NCI-H748 (cell line): ENCODE results near the gene P2RX2.

Source experiments
- DNase-seq: peaks from one replicate; lab custom pipeline; 2025; ENCODE audit not compliant: unreplicated experiment; lab: John Stamatoyannopoulos, UW

Gene P2RX2

DNA sequence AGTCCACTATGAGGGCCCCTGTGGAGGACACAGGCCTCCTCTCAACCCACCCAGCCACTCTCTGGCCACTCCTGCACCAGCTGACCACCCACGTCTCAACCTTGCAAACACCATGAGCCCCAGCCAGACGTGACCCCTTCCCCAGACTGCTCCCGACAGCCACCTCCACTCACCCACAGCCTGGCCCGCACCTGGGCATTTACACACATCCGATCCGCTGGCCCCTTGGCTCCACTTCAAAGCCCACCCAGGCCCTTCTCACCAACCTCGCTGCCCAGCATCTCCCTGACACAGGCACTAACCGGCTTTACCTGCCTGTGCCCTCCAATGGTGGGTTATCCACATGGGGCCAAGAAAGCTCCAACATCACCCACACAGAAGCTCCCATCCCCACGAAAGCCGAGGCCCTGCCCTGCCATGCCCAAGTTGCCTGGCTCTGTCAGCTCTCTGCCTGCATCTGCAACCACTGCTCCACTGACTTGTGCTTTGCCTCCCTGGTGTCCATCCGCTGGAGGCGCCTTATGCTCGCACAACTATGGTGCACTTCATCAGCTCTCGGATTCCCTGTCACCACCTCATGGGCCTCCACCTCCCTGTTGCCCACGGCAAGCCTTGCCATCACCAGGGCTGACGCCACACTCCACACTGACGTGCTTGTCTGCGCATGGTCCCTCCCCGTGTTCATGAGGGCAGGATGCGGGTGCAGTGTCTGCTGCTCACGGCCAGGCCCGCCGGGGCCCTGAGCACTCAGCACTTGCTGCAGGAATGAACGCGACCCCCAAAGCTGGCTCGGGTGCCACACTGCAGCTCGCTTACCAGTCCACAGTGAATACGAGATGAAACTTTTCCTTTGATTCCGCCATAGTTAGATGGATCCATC lies 16.7 kb downstream of the P2RX2 start:
- no peak for DNase-seq

DNA sequence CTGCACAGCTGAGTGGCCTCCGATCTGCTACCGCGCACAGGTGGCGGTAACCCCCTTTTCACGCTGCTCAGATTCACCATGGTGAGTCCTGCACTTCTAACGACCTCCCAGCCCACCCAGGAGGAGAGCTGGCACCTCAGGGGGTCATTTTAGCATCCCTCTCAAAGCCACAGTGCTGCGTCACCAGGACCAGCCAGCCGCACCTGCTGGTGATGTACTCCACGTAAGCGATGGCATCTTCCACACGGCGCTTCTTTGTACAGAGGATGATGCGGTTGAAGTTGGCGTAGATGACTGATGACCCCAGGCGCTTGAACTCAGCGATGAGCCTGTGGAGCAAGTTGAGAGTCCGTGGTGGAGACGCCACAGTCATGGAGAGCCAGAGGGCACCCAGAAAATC lies 19.2 kb downstream of the P2RX2 start:
- no peak for DNase-seq

DNA sequence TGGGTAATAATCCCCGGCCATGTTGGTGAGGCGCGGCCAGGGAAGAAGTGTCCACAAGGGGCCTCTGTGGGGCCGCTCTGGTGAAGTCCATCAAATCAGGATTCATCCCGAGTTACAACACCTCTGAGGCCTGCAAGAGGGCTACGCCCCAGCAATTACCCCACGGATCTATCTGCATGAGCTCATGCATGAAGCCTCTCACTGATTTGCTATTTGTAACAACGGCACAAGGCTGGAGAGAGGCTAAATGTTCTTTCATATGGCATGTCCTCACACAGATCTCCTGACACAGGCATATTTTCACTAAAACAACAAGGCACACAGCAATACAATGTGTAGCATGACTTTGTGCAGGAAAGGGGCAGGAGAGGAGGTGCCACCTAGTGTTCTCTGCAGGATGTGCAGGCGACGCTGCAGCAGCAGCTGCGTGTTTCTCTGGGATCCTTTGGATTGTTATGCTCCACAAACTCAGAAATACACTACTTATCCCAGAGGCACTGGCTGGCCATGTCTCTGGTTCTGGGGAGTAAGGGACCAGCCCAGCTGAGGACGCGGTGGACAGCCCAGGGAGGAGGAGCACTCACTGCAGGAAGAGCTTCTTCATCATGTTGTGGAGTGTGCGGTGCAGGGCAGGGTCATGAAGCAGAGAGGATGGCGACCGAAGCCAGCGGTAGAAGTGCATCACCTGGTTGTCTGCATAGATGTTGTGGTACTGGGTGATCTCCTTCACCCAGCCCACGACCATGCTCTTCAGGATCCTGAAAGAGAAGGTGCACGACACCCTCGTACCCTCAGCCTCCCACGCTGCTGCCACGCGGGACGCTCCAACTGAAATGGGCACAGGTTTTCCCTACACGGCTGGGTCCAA lies 20.2 kb downstream of the P2RX2 start:
- no peak for DNase-seq

DNA sequence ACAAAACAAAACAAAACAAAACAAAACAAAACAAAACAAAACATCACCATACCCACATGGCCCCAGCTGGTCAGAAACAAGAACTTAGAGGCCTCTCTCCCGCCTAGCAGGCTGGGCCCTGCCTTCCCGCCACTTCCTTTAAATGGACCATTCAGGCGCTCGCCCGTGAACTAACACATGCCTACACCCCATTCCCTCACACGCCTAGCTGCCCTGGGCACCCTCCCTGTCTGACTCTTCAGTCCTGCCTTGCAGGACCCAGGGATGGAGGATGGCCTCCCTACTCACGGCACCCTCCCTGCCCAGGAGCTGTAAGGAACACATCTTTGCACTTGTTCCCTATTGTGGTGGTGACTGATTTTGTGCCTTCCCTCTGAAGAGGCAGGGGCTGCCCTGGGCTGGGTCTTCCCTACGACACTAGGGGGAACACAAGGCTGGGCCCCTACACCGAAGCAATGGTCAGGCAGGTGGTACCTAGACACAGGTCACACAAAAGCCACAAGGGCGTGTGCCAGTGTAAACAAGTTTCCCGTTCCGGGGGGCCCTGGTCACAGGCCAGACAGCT lies 21.5 kb downstream of the P2RX2 start:
- DNase-seq, result no peak

DNA sequence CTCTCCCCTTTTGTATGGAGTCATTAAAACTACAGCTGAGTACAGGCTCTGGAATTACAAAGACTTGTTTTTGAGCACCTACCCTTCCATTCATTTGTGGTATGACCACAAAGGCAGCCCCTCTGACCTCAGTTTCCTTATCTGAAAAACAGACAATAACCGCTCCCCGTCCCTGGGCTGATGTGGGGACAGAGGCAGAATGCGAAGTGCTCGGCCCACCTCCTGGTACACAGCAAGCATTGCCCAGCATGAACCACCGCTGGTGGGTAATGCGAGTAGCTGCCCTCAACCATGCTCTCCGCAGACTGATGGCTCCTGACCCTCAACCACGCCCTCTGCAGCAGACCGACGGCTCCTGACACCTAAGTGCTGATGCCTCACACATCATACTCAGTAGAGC lies 22.4 kb downstream of the P2RX2 start:
- no peak for DNase-seq

DNA sequence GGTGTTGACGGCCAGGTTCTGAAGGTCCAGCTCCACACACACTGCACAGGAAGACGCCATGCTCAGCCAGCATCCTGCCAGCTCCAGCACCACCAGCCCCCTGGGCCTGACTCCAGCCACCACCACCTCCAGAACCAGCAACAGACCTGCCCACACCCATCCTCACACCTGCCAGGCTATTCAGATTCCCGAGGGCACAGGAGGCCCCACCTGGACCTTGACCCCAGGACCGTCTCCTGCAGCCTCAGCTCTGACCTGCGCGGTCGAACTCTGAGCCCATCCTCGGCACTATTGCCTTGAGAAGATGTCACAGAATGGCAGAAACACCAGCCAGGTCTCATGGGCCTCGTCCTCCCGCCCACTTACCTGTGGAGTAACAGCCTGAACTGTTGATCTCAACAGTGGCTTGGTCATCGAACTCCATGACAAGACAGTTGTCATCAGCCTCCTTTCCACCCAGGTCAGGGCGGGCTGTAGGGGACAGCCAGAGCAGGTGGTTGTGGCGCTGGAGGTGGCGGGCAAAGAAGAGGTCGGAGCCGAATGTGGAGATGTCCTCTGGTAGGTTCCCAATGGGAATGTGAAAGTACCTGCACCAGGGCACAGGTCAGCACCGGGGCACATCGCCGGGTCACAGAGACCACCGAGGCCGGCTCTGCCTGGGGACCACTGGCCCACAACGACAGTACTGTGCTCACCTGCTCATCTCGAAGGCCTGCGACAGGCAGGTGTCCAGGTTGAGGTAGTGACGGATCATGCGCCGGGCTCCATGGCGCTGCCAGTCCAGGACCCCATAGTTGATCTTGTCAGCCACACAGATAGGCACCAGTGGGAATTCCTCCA lies 23.5 kb downstream of the P2RX2 start:
- DNase-seq, result no peak

DNA sequence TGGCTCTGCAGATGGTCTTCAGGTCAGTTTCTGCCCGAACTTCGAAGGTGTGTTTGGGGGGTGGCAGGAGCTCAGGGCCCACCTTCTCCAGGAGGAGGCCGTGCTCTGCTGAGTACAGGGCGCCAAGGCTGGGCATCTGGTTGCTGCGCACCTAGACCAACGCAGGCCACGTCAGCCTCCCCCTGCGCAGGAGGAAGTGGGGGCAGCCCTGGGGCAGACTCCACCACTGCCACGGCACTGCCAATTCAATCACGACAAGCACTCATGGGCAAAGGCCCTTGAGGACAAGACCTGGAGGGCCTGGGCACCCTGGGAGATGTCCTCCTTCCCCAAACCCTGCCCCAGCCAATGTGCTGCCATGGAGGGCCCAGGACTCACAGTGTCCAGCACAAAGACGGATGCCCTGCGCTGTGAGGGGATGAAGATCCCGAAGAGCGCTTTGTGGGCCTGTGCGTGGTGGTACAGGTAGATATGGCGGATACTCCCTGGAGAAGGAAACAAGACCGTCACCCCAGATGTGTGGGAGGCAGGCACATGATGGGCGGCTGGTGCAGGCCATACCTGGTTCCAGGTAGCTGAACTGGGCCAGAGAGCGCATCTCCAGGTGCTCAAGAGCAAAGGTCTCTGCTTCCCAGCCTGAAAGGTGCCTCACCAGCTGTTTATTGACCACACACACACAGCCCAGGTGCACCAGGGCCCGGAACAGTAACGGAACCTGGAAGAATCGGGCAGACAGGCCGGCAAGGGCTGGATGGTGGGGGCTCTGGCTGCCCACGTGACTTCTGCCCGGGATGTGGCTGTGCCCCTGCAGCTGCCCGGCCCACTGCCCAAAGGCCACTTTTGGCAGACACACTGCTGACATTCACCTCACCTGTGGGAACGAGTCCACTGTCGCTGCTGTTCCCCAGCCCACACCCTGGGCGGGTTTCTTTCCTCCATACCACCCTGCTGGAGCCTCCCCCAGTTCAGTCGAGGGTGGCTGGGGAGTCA lies 24.6 kb downstream of the P2RX2 start:
- DNase-seq, result no peak

DNA sequence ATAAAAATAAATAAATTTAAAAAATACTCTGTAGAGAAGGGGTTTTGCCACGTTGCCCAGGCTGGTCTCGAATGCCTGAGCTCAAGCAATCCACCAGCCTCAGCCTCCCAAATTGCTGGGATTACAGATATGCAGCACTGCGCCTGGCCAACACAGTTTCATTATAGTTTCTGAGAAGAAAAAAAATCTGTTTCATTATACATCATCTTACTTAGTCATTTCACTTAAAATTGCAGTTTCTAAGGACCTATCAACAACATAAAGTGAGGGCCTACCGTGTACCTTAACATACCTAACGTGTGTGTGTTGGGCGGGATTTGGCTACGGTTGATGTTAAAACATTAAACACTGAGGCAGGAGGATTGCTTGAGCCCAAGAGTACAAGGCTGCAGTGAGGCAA lies 28.3 kb downstream of the P2RX2 start:
- no peak for DNase-seq

DNA sequence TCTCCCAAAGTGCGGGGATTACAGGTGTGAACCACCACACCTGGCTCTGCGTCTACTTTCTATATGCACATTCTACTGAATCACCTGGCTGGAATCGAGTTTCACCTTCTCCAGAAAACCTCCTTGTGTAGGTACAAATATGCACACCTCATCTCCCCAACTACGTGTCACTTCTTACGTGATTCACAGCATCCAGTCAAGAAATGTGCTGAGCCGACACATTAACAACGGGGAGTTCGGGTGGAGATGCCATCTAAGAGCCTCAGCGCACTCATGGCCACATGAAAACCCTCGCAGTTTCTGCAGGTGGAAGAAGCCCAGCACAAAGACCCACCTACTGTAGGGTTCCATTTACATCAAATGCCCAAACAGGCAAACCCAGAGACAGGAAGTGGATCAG lies 29.3 kb downstream of the P2RX2 start:
- no peak for DNase-seq

DNA sequence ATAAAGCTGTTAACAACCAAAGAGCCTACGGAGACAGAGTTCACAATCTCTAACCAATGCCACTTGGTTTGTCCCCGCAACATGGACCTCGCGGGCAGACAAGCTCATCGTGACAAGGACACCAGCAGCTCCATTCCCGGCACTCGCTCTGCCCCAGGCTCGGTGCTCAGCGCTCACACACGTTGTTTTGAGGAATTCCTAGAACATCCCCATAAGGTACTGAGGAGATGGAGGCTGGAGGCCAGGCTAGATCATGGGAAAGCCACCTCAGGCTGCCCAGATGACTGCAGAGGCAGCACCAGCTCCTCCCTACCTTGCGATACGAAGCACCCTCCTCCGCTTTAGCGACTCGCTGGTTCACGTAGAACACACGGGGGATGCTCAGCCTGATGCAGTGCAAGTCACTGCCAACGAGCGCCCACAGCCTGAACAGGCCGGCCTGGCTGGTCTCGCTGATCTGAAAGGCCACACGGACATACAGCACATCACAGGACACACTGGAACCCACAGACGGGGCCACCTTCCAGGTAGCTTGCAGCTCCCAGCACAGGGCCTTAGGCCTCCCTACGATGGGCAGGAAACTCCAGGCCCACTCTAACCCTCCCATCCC lies 30.1 kb downstream of the P2RX2 start:
- DNase-seq, result no peak

DNA sequence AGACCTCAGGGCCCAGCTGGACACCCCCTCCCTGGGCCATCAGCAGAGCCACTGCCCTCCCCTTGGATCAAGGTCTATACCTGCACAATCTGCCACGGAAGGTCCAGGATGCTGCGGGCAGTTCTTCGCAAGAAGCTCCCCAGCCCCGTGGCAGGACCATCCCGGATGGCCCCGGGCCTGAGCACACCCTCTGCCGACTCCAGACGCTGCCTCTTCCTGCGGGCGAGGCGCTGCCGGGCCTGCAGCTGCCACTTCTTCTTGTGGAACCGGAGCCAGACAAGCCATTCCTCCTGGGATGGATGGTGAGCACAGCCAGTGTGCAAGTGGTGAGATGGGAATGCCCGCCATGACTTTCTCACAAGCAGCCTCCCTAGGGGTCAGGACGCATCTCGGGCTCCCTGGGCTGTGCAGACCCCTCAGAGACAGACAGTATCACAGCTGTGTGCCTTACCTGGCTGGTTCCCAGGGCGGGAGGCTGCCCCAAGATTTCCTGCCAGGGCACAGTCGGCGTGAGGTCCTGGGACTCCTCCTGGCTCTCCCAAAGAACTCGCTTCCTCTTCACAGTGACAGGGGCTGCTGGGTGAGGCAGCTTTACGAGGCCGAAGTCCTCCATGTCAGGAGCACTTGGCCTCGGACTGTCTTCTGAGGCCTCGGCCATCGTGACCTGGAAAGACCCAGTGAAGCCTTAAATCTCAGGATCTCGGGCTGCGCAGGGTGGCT lies 30.8 kb downstream of the P2RX2 start:
- DNase-seq, result no peak

DNA sequence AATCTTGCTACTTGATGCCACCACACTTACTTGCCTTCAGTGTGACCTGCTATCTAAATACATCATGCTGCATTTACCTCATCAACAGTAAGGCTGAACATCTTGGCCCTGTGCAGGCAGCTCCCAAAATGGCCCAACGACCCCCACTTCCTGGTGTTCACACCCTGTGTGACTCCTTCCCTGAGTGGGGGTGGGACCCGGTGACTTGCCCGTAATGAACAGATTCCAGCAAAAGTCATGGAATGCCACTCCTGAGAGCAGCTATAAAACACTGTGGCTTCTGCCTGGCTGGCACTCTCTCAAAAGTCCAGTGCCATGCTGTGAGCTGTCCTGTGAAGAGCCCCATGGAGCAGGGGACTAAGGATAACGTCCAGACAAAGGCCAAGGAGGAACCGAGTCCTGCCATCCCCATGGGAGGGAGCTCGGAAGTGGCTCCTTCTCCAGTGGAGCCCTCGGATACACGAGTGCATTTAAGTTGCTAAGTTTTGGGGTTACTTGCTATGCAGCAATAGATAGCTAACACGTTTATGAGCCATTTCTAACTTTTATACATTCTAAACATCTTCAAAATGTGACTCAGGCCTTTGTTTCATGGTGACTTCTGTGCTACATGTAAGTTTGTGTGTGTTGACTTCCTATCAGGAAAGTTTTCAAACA lies 33.0 kb downstream of the P2RX2 start:
- DNase-seq, result no peak

DNA sequence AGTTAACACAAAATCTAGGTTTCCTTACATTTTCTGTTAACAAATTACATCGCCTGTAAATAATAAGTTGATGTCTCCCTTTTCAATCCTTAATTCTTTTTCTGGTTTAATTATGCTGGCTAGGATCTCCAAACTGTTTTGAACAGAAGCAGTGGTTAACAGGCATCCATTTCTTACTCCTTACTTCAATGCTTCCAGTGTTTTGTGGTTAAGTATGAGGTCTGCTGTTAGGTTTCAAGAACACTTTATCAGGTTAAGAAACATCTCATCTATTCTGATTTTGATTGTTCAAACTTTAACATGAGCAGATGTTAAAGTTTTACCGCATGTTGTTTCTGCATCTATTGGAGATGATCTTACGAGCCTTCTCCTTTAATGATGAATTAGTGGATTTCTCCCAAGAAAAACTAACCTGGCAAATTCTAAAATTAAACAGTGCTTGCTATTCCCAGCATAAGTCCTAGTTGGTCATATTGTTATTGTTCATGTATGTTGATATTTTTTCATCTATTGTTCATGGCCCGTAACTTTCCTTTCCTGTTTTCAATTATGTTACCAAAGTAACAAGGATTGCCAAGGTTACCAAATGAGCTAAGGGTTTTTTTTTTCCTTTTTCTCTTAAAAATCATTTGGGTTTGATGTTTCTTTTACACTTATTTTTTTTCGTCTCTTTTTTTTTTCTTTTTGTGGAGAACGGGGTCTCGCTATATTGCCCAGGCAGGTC lies 35.2 kb downstream of the P2RX2 start:
- DNase-seq, result no peak

DNA sequence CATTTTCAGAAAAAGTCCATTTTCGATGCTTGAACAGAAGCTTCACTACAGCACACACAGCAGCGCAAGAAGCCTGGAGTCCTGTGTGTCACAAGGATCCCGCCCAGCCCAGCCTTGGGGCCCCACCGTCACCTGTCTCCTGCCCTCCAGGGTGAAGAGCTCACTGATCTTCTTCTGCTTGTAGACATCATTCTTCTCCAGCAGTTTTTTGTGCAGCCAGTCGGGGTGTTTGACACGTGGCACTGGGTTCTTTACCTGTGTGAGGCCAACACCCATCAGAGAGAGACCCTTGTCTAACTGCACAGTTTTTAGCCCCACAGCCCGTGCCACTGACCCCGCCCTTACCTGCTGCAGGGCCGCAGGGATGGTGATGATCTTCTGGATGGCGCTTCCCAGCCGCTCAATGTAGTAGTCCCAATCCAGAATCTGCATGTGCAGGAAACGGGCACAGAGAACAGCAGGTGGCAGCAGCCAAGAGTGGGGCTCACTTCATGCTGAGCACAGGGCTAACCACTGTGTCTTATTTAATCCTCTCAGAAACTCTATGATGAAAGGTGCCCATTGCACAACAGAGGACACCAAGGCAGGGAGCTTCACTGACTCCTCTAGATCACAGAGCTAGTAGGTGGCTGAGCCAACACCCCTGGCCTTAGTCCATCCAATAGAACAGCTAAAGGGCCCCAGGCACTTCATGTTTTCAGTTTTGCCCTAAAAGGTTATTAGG lies 38.6 kb downstream of the P2RX2 start:
- no peak for DNase-seq

DNA sequence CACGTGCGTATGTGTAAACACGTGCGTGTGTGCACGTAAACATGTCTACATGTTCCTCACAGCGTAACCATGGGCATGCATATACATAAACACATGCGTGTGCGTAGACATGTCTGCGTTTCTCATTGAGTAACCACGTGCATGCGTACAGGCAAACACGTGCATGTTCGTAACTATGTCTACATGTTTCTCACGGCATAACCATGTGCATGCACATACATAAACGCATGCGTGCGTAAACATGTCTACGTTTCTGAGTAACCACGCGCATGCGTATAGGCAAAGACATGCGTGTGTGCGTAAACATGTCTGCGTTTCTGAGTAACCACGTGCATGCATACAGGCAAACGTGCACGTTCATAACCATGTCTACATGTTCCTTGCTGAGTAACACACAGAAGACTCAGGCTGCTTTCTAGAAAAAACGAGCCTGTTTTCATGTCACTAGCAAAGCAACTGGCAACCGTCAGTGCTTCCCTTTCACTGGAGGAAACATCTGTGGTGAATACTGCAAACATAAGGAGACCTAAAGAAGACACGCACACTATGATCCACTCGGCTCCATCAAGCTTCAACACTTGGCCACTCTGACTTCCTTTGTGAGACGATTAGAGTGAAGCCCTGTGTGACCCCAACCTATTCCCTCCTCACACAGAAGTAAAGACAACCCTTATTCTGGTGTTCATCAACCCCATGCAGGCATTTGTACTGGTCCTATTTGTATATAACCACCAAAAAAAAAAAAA lies 39.7 kb downstream of the P2RX2 start:
- DNase-seq, result no peak

DNA sequence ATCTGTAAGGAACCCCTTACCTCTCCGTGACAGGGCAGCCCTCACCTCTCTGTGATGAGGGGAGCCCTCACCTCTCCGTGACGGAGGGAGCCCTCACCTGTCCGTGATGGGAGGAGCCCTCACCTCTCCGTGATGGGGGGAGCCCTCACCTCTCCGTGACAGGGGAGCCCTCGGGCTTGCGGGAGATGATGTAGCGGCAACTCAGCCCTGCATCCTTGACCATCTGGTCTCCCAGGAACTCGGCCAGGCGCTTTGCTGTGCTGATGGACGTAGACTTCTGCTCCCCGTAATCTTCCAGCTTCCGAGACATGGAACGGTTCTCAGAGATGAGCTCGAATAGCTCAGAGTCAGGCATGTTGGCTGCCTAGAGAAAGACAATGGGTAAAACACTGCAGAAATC lies 40.6 kb downstream of the P2RX2 start:
- DNase-seq, result no peak
